Tibial nerve (tissue), 4 donors: ENCODE measurements around the gene FNBP1L.

Experiments used
- CTCF ChIP-seq, 5 experiments: fragments of 200-600 bp in 3 of 5; fragments of 450-650 bp in 2 of 5; sonication (generic) in 3 of 5; IDR thresholded peaks; one replicate each; pipeline ENCODE4 v1.5.1; 2016 to 2019; ENCODE audit warnings: antibody characterized with exemption in 5 of 5, mild to moderate bottlenecking in 3 of 5, moderate library complexity in 2 of 5
- EP300 ChIP-seq, 2 donors: sonication (generic); formaldehyde crosslinking; IDR thresholded peaks; one replicate each; pipeline ENCODE4 v1.6.1; 2017; ENCODE audit warnings: antibody characterized with exemption in 2 of 2, mild to moderate bottlenecking in 1 of 2
- POLR2A ChIP-seq, 2 donors: fragments of 450-650 bp; IDR thresholded peaks; one replicate each; pipeline ENCODE4 v1.6.1; 2017; ENCODE audit warnings: antibody characterized with exemption in 2 of 2, mild to moderate bottlenecking in 2 of 2, moderate library complexity in 2 of 2

GRCh38 chr1:93453911-93454310 lies 6.0 kb downstream of the FNBP1L start:
- no peak for TF ChIP-seq CTCF (IDR thresholded peaks at IDR 0.05)
- TF ChIP-seq EP300 (IDR thresholded peaks at IDR 0.05): no peak
- no peak for TF ChIP-seq POLR2A (IDR thresholded peaks at IDR 0.05)
